GM19043 (cell line): ENCODE data around the gene ATP6V0E2.
A peak's percentile ranks its signal among the peaks of the same experiment; 100 is the strongest.
"Not testable (repeated sequence)": the region's sequence is repeated elsewhere in the genome, so short reads cannot be mapped to it uniquely, and the experiment has no call there.

Experiments
- ATAC-seq: cut with Tn5 transposase; IDR thresholded peaks from one replicate; pipeline ENCODE4 v1.9.1; 2021; ENCODE audit warnings: low read depth; ENCODE audit not compliant: unreplicated experiment

ATP6V0E2 gene

DNA sequence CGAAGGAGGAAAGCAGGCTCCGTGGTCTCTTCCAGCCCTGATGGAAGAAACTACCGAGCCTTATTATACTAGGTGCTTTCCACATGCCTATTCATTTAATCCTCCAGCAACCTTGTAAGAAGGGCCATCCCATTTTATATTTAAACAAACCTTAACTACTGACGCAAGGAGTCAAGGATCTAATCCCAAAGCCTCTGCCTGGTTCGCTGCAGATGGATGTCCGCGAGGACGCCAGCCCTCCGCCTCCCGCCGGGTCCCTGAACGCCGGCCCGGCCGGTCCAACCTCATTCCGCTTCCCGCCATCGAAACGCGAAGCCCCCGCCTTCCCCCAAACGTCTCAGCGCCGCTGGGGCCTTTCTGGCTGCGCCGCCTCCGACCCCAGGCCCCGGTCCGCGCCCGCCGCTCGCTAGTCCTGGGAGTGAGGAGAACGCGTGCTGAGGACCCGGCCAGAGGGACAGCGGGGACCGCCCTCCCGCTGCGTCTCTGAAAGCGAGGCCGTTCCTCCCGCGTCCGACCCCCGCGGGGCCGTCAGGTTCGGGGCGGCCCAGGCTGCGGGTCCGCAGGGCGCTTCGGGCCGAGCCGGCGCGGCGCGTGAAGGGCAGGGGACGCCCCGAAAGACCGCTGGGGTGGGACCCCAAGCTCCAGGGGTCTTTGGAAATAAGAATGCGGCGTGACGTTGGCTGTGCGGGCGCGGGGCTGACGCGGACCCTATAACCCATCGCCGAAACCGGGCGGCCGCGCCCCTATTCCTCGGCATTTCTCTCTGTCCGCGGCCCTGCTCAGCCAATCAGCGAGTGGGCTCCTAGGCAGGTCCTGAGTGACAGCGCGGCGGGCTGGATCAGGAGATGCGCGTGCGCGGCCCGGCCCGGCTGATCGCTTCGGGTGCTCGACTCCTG lies at the start of gene ATP6V0E2:
Gene ATP6V0E2, plus strand, starts transcription at position 896 of the 896 bp plus-strand sequence. CDS start 97 bp downstream, outside the sequence.
- ATAC-seq = peak; percentile 78

DNA sequence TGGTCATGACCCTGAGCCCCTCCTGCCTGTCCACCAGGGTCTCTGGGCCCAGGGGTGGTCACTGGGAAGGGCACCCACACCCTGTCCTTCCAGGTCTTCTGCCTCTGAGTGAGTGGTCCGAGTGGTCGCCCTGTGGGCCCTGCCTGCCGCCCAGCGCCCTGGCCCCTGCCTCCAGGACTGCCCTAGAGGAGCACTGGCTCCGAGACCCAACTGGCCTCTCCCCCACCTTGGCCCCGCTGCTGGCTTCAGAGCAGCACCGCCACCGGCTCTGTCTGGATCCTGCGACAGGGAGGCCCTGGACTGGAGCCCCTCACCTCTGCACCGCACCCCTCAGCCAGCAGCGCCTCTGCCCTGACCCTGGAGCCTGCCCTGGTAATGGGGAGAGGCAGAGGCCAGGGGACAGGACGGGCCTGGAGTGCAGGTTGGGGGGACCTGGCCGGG lies 49.4 kb upstream of the ATP6V0E2 start:
- no peak for ATAC-seq

GRCh38 chr7:149824748-149825566 lies 48.8 kb upstream of the ATP6V0E2 start:
- ATAC-seq = no peak

DNA sequence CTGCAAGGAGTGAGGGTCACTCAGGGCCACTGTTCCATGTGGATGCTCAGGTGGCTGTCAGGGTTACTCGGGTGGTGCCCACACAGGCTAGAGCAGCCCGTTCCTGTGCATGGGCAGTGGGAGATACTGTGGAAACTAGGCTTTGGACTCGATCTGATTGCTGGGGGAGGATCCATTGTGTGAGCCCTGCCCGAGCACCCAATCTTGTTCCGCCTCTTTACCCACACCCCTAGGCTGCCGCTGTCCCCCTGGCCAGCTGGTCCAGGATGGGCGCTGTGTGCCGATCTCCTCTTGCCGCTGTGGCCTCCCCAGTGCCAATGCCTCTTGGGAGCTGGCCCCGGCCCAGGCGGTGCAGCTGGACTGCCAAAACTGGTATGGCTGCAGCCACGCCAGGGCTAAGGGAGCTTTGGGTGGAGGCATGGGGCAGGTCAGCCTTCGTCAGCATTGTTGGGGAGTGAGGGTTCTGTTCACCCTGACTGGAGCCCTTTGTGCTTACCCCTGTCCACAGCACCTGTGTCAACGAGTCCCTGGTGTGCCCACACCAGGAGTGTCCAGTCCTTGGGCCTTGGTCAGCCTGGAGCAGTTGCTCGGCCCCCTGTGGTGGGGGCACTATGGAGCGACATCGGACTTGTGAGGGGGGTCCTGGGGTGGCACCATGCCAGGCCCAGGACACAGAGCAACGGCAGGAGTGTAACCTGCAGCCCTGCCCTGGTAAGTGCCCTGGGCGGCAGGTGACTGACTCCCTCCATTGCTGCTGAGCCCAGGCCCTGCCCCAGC lies 48.0 kb upstream of the ATP6V0E2 start:
- no peak for ATAC-seq

- no peak for ATAC-seq
These were observed 47.3 kb upstream of the ATP6V0E2 start for GRCh38 chr7:149826344-149827088.

- ATAC-seq = no peak
These were observed 46.4 kb upstream of the ATP6V0E2 start for GRCh38 chr7:149827089-149827981.

- no peak for ATAC-seq
These were observed 45.1 kb upstream of the ATP6V0E2 start for GRCh38 chr7:149828357-149829309.

- ATAC-seq = not testable (repeated sequence)
These were observed 43.2 kb upstream of the ATP6V0E2 start for GRCh38 chr7:149830527-149830926.

- no peak for ATAC-seq
These were observed 42.6 kb upstream of the ATP6V0E2 start for GRCh38 chr7:149830997-149831740.

DNA sequence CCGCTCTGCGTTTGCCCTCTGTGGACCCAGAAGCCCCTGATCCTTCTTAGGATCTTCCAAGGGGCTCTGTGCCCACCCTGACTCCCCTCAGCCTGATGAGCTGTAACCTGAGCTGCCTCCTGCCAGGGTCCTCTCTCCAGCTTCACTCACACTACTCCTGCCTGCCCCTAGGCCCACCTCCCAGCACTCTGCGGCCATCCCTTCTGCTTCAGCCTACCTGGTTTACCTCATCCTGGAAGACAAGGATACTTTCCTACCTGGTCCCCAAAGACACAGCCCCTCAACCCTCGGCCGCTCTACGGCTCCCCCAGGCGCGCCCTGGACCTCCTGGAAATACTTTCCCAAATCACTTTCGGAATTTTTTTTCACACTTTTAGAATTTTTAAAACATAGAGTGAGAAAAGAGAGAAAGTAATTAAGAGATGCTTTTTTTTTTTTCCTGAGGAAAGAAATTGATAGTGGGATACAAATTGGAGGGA lies 42.0 kb upstream of the ATP6V0E2 start:
- no peak for ATAC-seq

GRCh38 chr7:149832332-149833041 lies 41.3 kb upstream of the ATP6V0E2 start:
- no peak for ATAC-seq

GRCh38 chr7:149833495-149834130 lies 40.2 kb upstream of the ATP6V0E2 start:
- ATAC-seq = no peak

DNA sequence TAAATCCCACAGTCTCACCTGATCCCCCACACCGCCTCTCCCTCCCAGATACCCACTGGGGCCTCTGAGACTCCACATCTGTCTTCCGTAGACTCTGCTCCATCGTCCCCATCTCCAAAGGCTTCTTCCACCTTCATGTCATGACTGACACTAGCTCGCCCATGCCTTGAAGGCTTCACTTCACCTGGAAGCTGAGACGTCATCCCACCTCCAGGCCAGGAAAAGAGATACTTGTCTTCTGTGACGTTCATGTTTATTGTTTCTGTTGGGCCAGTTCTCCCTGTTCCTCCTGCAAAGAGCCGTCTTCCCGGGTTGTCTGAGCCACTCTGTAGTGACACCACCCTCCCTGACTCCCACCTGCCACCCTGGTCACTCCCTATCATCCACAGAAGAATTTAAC lies 39.2 kb upstream of the ATP6V0E2 start:
- ATAC-seq = no peak

GRCh38 chr7:149836434-149836833 lies 37.3 kb upstream of the ATP6V0E2 start:
- no peak for ATAC-seq

DNA sequence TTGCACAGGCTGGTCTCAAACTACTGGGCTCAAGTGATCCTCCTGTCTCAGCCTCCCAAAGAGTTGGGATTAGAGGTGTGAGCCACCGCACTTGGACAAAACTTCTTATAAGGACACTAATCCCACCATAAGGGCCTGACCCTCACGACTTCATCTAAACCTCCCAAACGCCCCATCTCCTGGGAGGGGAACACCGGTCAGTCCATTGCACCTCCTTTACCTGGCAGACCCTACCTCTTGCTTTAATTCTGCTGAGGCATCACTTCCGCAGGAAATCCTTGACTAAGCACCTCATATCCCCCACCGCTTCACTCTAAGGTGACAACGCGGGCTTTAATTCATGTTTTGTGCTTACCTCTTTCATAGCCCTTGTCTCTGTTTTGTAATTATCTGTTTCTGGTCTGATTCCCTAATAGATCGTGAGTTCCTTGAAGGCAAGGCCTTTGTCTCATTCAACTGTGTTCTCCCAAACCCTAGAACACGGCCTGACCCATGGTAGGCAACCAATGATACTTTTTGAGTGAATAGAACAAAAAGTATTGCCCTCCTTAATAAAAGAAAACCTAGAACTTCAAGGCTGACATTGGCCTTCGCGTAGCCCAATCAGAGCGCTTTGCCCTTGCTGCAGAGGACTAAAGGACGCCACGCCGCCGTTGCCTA lies 36.1 kb upstream of the ATP6V0E2 start:
- ATAC-seq = no peak
